HG02943 (cell line): ENCODE data around the gene SMPD4.
"Not testable (repeated sequence)": the region's sequence is repeated elsewhere in the genome, so short reads cannot be mapped to it uniquely, and the experiment has no call there.

Experiments
- ATAC-seq: cut with Tn5 transposase; IDR thresholded peaks from one replicate; pipeline ENCODE4 v1.9.1; 2021; ENCODE audit warnings: mild to moderate bottlenecking, low read depth, moderate library complexity; ENCODE audit not compliant: unreplicated experiment

SMPD4 gene

GRCh38 chr2:130142396-130143265 is 38.8 kb downstream of the SMPD4 start:
- ATAC-seq = not testable (repeated sequence)

- ATAC-seq = not testable (repeated sequence)
Observed at GRCh38 chr2:130141645-130142370, 39.6 kb downstream of the SMPD4 start.

GRCh38 chr2:130141002-130141401 is 40.4 kb downstream of the SMPD4 start:
- not testable (repeated sequence) for ATAC-seq

GRCh38 chr2:130140516-130140915 is 40.9 kb downstream of the SMPD4 start:
- not testable (repeated sequence) for ATAC-seq

- not testable (repeated sequence) for ATAC-seq
Observed at GRCh38 chr2:130139331-130140280, 41.8 kb downstream of the SMPD4 start.

GRCh38 chr2:130138841-130139251 is 42.6 kb downstream of the SMPD4 start:
- ATAC-seq = not testable (repeated sequence)

- ATAC-seq = not testable (repeated sequence)
Observed at GRCh38 chr2:130138326-130138725, 43.1 kb downstream of the SMPD4 start.

- not testable (repeated sequence) for ATAC-seq
Observed at GRCh38 chr2:130137118-130137517, 44.3 kb downstream of the SMPD4 start.

- not testable (repeated sequence) for ATAC-seq
Observed at GRCh38 chr2:130136546-130136945, 44.9 kb downstream of the SMPD4 start.

- ATAC-seq = no peak
Observed at GRCh38 chr2:130135692-130136541, 45.5 kb downstream of the SMPD4 start.

GRCh38 chr2:130129120-130129829 is 52.1 kb downstream of the SMPD4 start, which contains the start of gene POTEF:
TSS of gene POTEF (minus strand) at chr2:130129222. CDS start at chr2:130120515, 8,707 bp downstream.
- not testable (repeated sequence) for ATAC-seq

GRCh38 chr2:130128464-130128863 is 52.9 kb downstream of the SMPD4 start:
- not testable (repeated sequence) for ATAC-seq

- not testable (repeated sequence) for ATAC-seq
Observed at GRCh38 chr2:130127726-130128125, 53.7 kb downstream of the SMPD4 start.

- not testable (repeated sequence) for ATAC-seq
Observed at GRCh38 chr2:130120924-130121323, 60.5 kb downstream of the SMPD4 start.

- ATAC-seq = not testable (repeated sequence)
Observed at GRCh38 chr2:130102597-130103363, 78.6 kb downstream of the SMPD4 start.
